H1 (cell line): Measurements from ENCODE around the gene KCND1. TPM values are rescaled to one million over a fixed set of nuclear protein-coding genes. Genes with fewer than 3 reads are reported as not detected.

ENCODE experiments used
- ASH2L ChIP-seq: fragments of 200-600, 300-600 bp; sonication (generic); IDR thresholded peaks from one replicate; pipeline ENCODE4 v1.7.1; 2017; ENCODE audit warnings: low read length
- BRCA1 ChIP-seq: IDR thresholded peaks from 2 replicates; pipeline ENCODE4 v1.6.1; 2012; ENCODE audit warnings: low read depth, low read length, improper control_type of control experiment
- CBX8 ChIP-seq: fragments of 300-800, 300-1000 bp; sonication (generic); IDR thresholded peaks from 2 replicates; pipeline ENCODE4 v1.7.1; 2016; ENCODE audit warnings: low read depth, low read length, borderline replicate concordance
- CEBPB ChIP-seq: IDR thresholded peaks from 2 replicates; pipeline ENCODE4 v1.6.1; 2012; ENCODE audit warnings: low read depth, low read length
- CHD1 ChIP-seq: IDR thresholded peaks from 2 replicates; pipeline ENCODE4 v1.6.1; 2012; ENCODE audit warnings: low read depth, low read length, improper control_type of control experiment
- CTBP2 ChIP-seq: IDR thresholded peaks from 2 replicates; pipeline ENCODE4 v1.7.0; 2011; ENCODE audit warnings: borderline replicate concordance, mild to moderate bottlenecking, moderate library complexity, mixed read lengths, low read length; ENCODE audit not compliant: insufficient read depth, insufficient read length
- EGR1 ChIP-seq: IDR thresholded peaks from 2 replicates; pipeline ENCODE4 v1.6.1; 2011; ENCODE audit warnings: low read depth, low read length, borderline replicate concordance
- EZH2 ChIP-seq: fragments of 200-600 bp; sonication (generic); IDR thresholded peaks from 2 replicates; pipeline ENCODE4 v1.7.1; 2012; ENCODE audit warnings: low read depth, mild to moderate bottlenecking, moderate library complexity, low read length, inconsistent platforms; ENCODE audit not compliant: severe bottlenecking
- FOSL1 ChIP-seq: IDR thresholded peaks from 2 replicates; pipeline ENCODE4 v1.6.1; 2011; ENCODE audit warnings: mild to moderate bottlenecking, low read depth, low read length, moderate library complexity; ENCODE audit not compliant: insufficient read depth
- GABPA ChIP-seq: IDR thresholded peaks from 2 replicates; pipeline ENCODE4 v1.6.1; 2011; ENCODE audit warnings: mild to moderate bottlenecking, low read length, moderate library complexity, borderline replicate concordance; ENCODE audit not compliant: insufficient read depth
- HDAC2 ChIP-seq, 2 experiments: fragments of 300-600 bp in 1 of 2; sonication (generic) in 1 of 2; IDR thresholded peaks; 2 replicates each; pipeline ENCODE4 v1.6.1; 2011 to 2012; ENCODE audit warnings: low read depth in 2 of 2, low read length in 2 of 2, mild to moderate bottlenecking in 2 of 2, moderate library complexity in 2 of 2, borderline replicate concordance in 1 of 2, inconsistent platforms in 1 of 2
- HDAC6 ChIP-seq: IDR thresholded peaks from one replicate; pipeline ENCODE4 v1.7.1; 2012; ENCODE audit warnings: low read depth, mild to moderate bottlenecking, inconsistent platforms, low read length, moderate library complexity
- JUN ChIP-seq: IDR thresholded peaks from 2 replicates; pipeline ENCODE4 v1.6.1; 2011; ENCODE audit warnings: low read depth, mild to moderate bottlenecking, improper control_type of control experiment, low read length
- MAFK ChIP-seq: IDR thresholded peaks from 2 replicates; pipeline ENCODE4 v1.6.1; 2012; ENCODE audit warnings: low read depth, mild to moderate bottlenecking, improper control_type of control experiment, low read length
- RAD21 ChIP-seq, 2 experiments: IDR thresholded peaks in 1 of 2; conservative IDR thresholded peaks in 1 of 2; 2 replicates each; pipeline ENCODE4 v1.6.1; 2011; ENCODE audit warnings: low read depth in 2 of 2, low read length in 2 of 2, improper control_type of control experiment in 1 of 2, inconsistent platforms in 1 of 2, mild to moderate bottlenecking in 1 of 2, moderate library complexity in 1 of 2
- SIRT6 ChIP-seq: IDR thresholded peaks from one replicate; pipeline ENCODE4 v1.7.1; 2012; ENCODE audit warnings: low read length, inconsistent platforms
- SP2 ChIP-seq: IDR thresholded peaks from 2 replicates; pipeline ENCODE4 v1.6.1; 2012; ENCODE audit warnings: mild to moderate bottlenecking, low read length, inconsistent platforms
- TAF7 ChIP-seq: optimal IDR thresholded peaks from 2 replicates; pipeline ENCODE3; 2011; ENCODE audit warnings: low read depth, mild to moderate bottlenecking, inconsistent platforms, low read length, moderate library complexity, borderline replicate concordance
- TBP ChIP-seq: IDR thresholded peaks from 2 replicates; pipeline ENCODE4 v1.6.1; 2011; ENCODE audit warnings: low read depth, low read length, improper control_type of control experiment
- YY1 ChIP-seq: IDR thresholded peaks from 2 replicates; pipeline ENCODE4 v1.6.1; 2011; ENCODE audit warnings: low read depth, mild to moderate bottlenecking, low read length
- polyA plus RNA-seq, 7 experiments: library from polyadenylated mRNA; depleted of rRNA in 3 of 7; stranded (reverse) in 5 of 7; unstranded in 2 of 7; fragments of >200 nt in 5 of 7; fragments of 200-250 nt in 2 of 7; gene quantifications; 1 replicate in 5 of 7; 2 replicates in 1 of 7; 4 replicates in 1 of 7; pipeline versions ENCODE4 v1.2.1 to v1.2.3, GENCODE V29; 2011 to 2013; ENCODE audit warnings: missing spikeins in 2 of 7, mixed read lengths in 2 of 7
- total RNA-seq: library from RNA; stranded (reverse); fragmentation: NEBNext Ultra II Directional; extraction: Animal tissue kit (Norgen Biotek cat#: 25700); gene quantifications from 2 replicates; pipeline ENCODE4 v1.2.1, GENCODE V29; 2021
- TF ChIP-seq, protein P1 (sequence below): IDR thresholded peaks from 2 replicates; pipeline ENCODE4 v1.6.1; 2011; ENCODE audit warnings: low read length, improper control_type of control experiment
- TF ChIP-seq, protein P2 (sequence below): IDR thresholded peaks from 2 replicates; pipeline ENCODE4 v1.6.1; 2012; ENCODE audit warnings: inconsistent platforms

The KCND1 gene
- total and polyA plus RNA-seq, 2 of the 8 experiments (the other 6 are each of a cell fraction or from before 2014, with no cell fraction given), result 3.1 to 6.8 TPM

DNA sequence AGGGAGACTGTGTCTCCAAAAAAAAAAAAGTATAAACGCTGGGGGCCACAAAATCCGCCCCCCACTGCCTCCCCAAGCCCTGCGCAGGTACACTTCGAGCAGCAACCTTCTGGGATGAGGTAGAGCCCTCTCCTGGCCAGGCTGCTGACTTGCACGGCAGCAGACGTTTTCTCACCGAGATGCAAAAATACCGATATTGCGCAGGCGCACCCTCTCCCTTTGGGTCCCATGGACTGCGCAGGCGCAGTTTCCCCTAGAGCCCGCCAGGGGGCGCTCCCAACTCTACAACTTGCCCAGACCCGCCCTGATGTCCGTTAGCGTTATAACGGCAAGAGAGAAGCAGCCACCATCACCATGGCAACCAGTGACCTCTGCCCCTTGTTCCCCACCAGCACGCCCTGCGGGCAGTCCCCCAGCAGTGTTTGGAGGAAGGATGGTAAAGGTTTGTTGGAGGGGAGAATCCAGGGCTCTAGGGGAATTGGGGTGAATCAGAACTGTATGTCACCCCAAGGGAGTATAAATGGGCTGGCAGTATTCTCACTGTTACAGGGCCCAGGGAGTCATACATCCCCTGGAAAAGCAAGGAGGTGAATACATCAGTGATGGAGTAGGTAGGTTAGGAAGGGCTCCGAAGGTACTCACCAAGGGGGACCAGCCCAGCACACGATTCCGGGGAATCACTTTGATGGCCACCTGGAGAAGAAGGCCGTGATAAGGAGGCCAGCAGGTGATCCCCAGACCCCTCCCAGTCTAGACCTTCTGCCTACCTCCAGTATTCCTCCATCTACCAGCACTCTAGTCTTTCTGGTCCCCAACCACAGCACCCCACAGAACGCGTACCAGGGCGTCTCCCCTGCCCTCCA, 54.3 kb downstream of the KCND1 start (continued):
- TF ChIP-seq RAD21 (IDR thresholded peaks at IDR 0.05 in 1 of 2, conservative IDR thresholded peaks at IDR 0.05 in 1 of 2; ENCODE audit: low read depth in 2 of 2, low read length in 2 of 2) (peak; percentile 40 to 54; a peak in 3 of 4 replicates), EGR1 (no peak), ASH2L (no peak), FOSL1 (no peak), HDAC2 (IDR thresholded peaks at IDR 0.05; ENCODE audit: borderline replicate concordance in 1 of 2, low read depth in 2 of 2, low read length in 2 of 2) (no peak), CHD1 (no peak), TAF7 (no peak), CBX8 (no peak), SP2 (no peak), SIRT6 (no peak), GABPA (no peak), JUN (no peak), YY1 (no peak), MAFK (no peak), CEBPB (no peak), TBP (0 out of 2 replicates have a peak, but pooled peaks have one; percentile 30), EZH2 (no peak), HDAC6 (no peak), CTBP2 (no peak), BRCA1 (no peak)
- TF ChIP-seq, protein P1, sequence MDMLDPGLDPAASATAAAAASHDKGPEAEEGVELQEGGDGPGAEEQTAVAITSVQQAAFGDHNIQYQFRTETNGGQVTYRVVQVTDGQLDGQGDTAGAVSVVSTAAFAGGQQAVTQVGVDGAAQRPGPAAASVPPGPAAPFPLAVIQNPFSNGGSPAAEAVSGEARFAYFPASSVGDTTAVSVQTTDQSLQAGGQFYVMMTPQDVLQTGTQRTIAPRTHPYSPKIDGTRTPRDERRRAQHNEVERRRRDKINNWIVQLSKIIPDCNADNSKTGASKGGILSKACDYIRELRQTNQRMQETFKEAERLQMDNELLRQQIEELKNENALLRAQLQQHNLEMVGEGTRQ, result no peak
- TF ChIP-seq, protein P2, sequence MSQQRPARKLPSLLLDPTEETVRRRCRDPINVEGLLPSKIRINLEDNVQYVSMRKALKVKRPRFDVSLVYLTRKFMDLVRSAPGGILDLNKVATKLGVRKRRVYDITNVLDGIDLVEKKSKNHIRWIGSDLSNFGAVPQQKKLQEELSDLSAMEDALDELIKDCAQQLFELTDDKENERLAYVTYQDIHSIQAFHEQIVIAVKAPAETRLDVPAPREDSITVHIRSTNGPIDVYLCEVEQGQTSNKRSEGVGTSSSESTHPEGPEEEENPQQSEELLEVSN, result no peak
